ENCODE results near the gene MTCL1.
A peak's percentile ranks its signal among the peaks of the same experiment; 100 is the strongest.

MTCL1 gene

GRCh38 chr18:8688216-8688800 is 17.0 kb upstream of the MTCL1 start:
- no peak for DNase-seq (ENCODE audit: low read depth)

GRCh38 chr18:8688816-8689215 is 16.5 kb upstream of the MTCL1 start:
- no peak for DNase-seq (ENCODE audit: low read depth)

GRCh38 chr18:8689517-8689916 is 15.8 kb upstream of the MTCL1 start:
- DNase-seq (ENCODE audit: low read depth): no peak

GRCh38 chr18:8694891-8695290 is 10.5 kb upstream of the MTCL1 start:
- no peak for DNase-seq (ENCODE audit: low read depth)

GRCh38 chr18:8695932-8696517 is 9.3 kb upstream of the MTCL1 start:
- DNase-seq (ENCODE audit: low read depth): no peak

GRCh38 chr18:8696749-8697211 is 8.6 kb upstream of the MTCL1 start:
- peak; percentile 41 for DNase-seq (ENCODE audit: low read depth)

- DNase-seq (ENCODE audit: low read depth): no peak
Observed at GRCh38 chr18:8699126-8699525, 6.2 kb upstream of the MTCL1 start.

- DNase-seq (ENCODE audit: low read depth): no peak
Observed at GRCh38 chr18:8699948-8700347, 5.4 kb upstream of the MTCL1 start.

GRCh38 chr18:8701546-8702118 is 3.7 kb upstream of the MTCL1 start:
- no peak for DNase-seq (ENCODE audit: low read depth)

- no peak for DNase-seq (ENCODE audit: low read depth)
Observed at GRCh38 chr18:8702668-8703067, 2.7 kb upstream of the MTCL1 start.

- DNase-seq (ENCODE audit: low read depth): no peak
Observed at GRCh38 chr18:8703092-8703709, 2.2 kb upstream of the MTCL1 start.

GRCh38 chr18:8703781-8704301 is 1.5 kb upstream of the MTCL1 start:
- DNase-seq (ENCODE audit: low read depth): no peak

- peak; percentile 82 for DNase-seq (ENCODE audit: low read depth)
Observed at GRCh38 chr18:8704361-8705237, 757 bp upstream of the MTCL1 start.

- DNase-seq (ENCODE audit: low read depth): no peak
Observed at GRCh38 chr18:8705961-8706790, 820 bp downstream of the MTCL1 start.

- DNase-seq (ENCODE audit: low read depth): no peak
Observed at GRCh38 chr18:8706791-8707555, 1.6 kb downstream of the MTCL1 start.

- no peak for DNase-seq (ENCODE audit: low read depth)
Observed at GRCh38 chr18:8707556-8708300, 2.4 kb downstream of the MTCL1 start.

- DNase-seq (ENCODE audit: low read depth): no peak
Observed at GRCh38 chr18:8708670-8709069, 3.3 kb downstream of the MTCL1 start.

GRCh38 chr18:8709248-8710059 is 4.1 kb downstream of the MTCL1 start:
- no peak for DNase-seq (ENCODE audit: low read depth)

- no peak for DNase-seq (ENCODE audit: low read depth)
Observed at GRCh38 chr18:8711736-8712135, 6.4 kb downstream of the MTCL1 start.

Data from stimulated activated CD8-positive, alpha-beta memory T cell treated with anti-CD3 and anti-CD28 coated beads, Interleukin-12 subunit alpha, Interleukin-12 subunit beta, amount 100 ng/mL, for 4 hours (primary cell).